Measurements from ENCODE around the gene DHX32. TPM values are rescaled to one million over a fixed set of nuclear protein-coding genes. Genes with fewer than 3 reads are reported as not detected.
"Not testable (repeated sequence)": the region's sequence is repeated elsewhere in the genome, so short reads cannot be mapped to it uniquely, and the experiment has no call there.

DHX32 gene
- polyA plus RNA-seq, 1 donor (not counting 4 experiments of a cell fraction or from before 2014, with no cell fraction given) = 48.3 TPM

DNA sequence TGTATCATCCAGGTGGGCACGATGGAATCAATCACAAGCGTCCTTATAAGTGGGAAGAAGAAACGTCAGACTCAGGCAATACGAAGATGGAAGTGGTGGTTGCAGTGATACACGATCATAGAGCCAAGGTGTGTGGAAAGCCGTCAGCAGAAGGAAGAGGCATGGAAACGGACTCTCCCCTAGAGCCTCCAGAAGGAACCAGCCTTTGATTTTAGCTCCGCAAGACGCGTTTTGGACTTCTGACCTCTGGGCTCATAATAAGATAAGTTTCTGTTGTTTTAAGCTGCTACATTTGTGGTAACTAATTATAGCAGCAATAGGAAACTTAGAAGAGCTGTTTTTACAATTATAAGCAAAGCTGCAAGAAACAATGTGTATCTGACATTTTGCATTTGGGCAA lies 30.1 kb upstream of the DHX32 start:
- Histone ChIP-seq H3K79me2 (ENCODE audit: control insufficient read depth, insufficient read depth, low read length) (no peaks in the 10 kb centered on the region), H3K9ac (ENCODE audit: control insufficient read depth, extremely low read depth, insufficient read depth, low read length) (no peak overlapping the region)

DNA sequence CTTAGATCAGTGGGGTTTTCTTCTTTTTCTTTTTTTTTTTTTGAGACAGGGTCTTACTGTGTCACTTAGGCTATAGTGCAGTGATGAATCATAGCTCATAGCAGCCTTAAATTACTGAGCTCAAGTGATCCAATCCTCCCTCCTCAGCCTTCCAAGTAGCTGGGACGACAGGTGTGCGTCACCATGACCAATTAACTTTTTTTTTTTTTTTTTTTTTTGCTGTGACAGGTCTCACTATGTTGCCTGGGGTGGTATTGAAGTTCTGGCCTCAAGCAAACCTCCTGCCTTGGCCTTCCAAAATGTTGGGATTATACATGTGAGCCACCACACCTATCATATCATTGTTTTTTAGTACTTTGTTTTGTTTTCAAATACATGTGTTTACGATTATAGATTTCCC lies 28.4 kb upstream of the DHX32 start:
- H3K9me1 ChIP-seq (ENCODE audit: control insufficient read depth, extremely low read depth, insufficient read depth, low read length); H3K4me2 ChIP-seq (ENCODE audit: control insufficient read depth, extremely low read depth, insufficient read depth, low read depth, low read length); H2AFZ ChIP-seq (ENCODE audit: control insufficient read depth, low read length); H3K9me3 ChIP-seq (ENCODE audit: control insufficient read depth, low read depth, low read length); H3K27ac ChIP-seq (ENCODE audit: control insufficient read depth, insufficient read depth, low read length); H3K4me1 ChIP-seq (ENCODE audit: control insufficient read depth, extremely low read depth, insufficient read depth, low read length); H3K79me2 ChIP-seq (ENCODE audit: control insufficient read depth, insufficient read depth, low read length); H3K36me3 ChIP-seq (ENCODE audit: control insufficient read depth in 2 of 2, extremely low read depth in 1 of 2, insufficient read depth in 2 of 2, low read length in 2 of 2); H3K27me3 ChIP-seq (ENCODE audit: control insufficient read depth, extremely low read depth, insufficient read depth, low read length); dilution Hi-C loops (cut with MboI; ENCODE audit: extremely low pct_ligation_motif_present, low sequenced_read_pairs); H4K20me1 ChIP-seq (ENCODE audit: control insufficient read depth, extremely low read depth, insufficient read depth, low read length); FAIRE-seq; DNase-seq (ENCODE audit: low read depth, low spot score); H3K4me3 ChIP-seq (ENCODE audit: control insufficient read depth in 2 of 3, extremely low read depth in 1 of 3, insufficient read depth in 2 of 3, low read depth in 1 of 3, low read length in 3 of 3); H3K9ac ChIP-seq (ENCODE audit: control insufficient read depth, extremely low read depth, insufficient read depth, low read length): not testable (repeated sequence)

More for the DNA sequence above, 30.1 kb upstream of the DHX32 start:
- Histone ChIP-seq H2AFZ (ENCODE audit: control insufficient read depth, low read length) (no peak overlapping the region), H3K9me1 (ENCODE audit: control insufficient read depth, extremely low read depth, insufficient read depth, low read length) (no peaks in the 10 kb centered on the region), H4K20me1 (ENCODE audit: control insufficient read depth, extremely low read depth, insufficient read depth, low read length) (no peaks in the 10 kb centered on the region), H3K4me1 (ENCODE audit: control insufficient read depth, extremely low read depth, insufficient read depth, low read length) (no peaks in the 10 kb centered on the region), H3K27me3 (ENCODE audit: control insufficient read depth, extremely low read depth, insufficient read depth, low read length) (no peaks in the 10 kb centered on the region), H3K36me3 (ENCODE audit: control insufficient read depth in 2 of 2, extremely low read depth in 1 of 2, insufficient read depth in 2 of 2, low read length in 2 of 2) (no peaks in the 10 kb centered on the region), H3K4me2 (ENCODE audit: control insufficient read depth, extremely low read depth, insufficient read depth, low read depth, low read length) (no peak overlapping the region), H3K4me3 (ENCODE audit: control insufficient read depth in 2 of 3, extremely low read depth in 1 of 3, insufficient read depth in 2 of 3, low read depth in 1 of 3, low read length in 3 of 3) (no peak overlapping the region), H3K9me3 (ENCODE audit: control insufficient read depth, low read depth, low read length) (no peaks in the 10 kb centered on the region), H3K27ac (ENCODE audit: control insufficient read depth, insufficient read depth, low read length) (no peak overlapping the region)
- FAIRE-seq (no peak), DNase-seq (ENCODE audit: low read depth, low spot score) (no peak)
- dilution Hi-C loops (cut with MboI; ENCODE audit: extremely low pct_ligation_motif_present, low sequenced_read_pairs) = no loop called here
- TF ChIP-seq, protein P1, sequence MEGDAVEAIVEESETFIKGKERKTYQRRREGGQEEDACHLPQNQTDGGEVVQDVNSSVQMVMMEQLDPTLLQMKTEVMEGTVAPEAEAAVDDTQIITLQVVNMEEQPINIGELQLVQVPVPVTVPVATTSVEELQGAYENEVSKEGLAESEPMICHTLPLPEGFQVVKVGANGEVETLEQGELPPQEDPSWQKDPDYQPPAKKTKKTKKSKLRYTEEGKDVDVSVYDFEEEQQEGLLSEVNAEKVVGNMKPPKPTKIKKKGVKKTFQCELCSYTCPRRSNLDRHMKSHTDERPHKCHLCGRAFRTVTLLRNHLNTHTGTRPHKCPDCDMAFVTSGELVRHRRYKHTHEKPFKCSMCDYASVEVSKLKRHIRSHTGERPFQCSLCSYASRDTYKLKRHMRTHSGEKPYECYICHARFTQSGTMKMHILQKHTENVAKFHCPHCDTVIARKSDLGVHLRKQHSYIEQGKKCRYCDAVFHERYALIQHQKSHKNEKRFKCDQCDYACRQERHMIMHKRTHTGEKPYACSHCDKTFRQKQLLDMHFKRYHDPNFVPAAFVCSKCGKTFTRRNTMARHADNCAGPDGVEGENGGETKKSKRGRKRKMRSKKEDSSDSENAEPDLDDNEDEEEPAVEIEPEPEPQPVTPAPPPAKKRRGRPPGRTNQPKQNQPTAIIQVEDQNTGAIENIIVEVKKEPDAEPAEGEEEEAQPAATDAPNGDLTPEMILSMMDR (optimal IDR thresholded peaks at IDR 0.05 in 1 of 3, IDR thresholded peaks at IDR 0.05 in 1 of 3, conservative IDR thresholded peaks at IDR 0.05 in 1 of 3; ENCODE audit: extremely low read depth in 1 of 3, insufficient read depth in 2 of 3, low read length in 3 of 3) = no peak
- TF ChIP-seq EZH2 (IDR thresholded peaks at IDR 0.05; ENCODE audit: low read length) = no peak

DNA sequence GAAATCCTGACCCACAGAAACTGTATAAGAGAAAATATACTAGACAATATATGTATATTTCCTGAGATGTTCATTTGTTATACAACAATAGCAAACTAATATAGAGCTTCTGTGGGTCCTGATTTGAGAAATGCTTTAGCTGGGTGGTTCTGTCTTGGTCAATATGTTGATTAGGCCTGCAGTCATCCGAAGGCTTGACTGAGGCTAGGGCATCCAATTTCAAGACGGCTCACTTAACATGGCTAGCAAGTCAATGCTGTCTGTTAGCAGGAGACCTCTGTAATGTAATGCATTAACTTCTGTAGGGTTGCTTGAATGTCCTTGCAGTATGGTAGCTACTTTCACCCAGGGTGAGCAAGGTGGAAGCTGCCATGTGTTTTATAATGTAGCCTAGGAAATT lies 27.7 kb upstream of the DHX32 start:
- H3K4me3 ChIP-seq (ENCODE audit: control insufficient read depth in 2 of 3, extremely low read depth in 1 of 3, insufficient read depth in 2 of 3, low read depth in 1 of 3, low read length in 3 of 3); H3K27ac ChIP-seq (ENCODE audit: control insufficient read depth, insufficient read depth, low read length); H4K20me1 ChIP-seq (ENCODE audit: control insufficient read depth, extremely low read depth, insufficient read depth, low read length); dilution Hi-C loops (cut with MboI; ENCODE audit: extremely low pct_ligation_motif_present, low sequenced_read_pairs); H3K36me3 ChIP-seq (ENCODE audit: control insufficient read depth in 2 of 2, extremely low read depth in 1 of 2, insufficient read depth in 2 of 2, low read length in 2 of 2); H3K4me2 ChIP-seq (ENCODE audit: control insufficient read depth, extremely low read depth, insufficient read depth, low read depth, low read length); H3K9me3 ChIP-seq (ENCODE audit: control insufficient read depth, low read depth, low read length); H2AFZ ChIP-seq (ENCODE audit: control insufficient read depth, low read length); H3K9ac ChIP-seq (ENCODE audit: control insufficient read depth, extremely low read depth, insufficient read depth, low read length); H3K4me1 ChIP-seq (ENCODE audit: control insufficient read depth, extremely low read depth, insufficient read depth, low read length); DNase-seq (ENCODE audit: low read depth, low spot score); H3K9me1 ChIP-seq (ENCODE audit: control insufficient read depth, extremely low read depth, insufficient read depth, low read length); FAIRE-seq; H3K27me3 ChIP-seq (ENCODE audit: control insufficient read depth, extremely low read depth, insufficient read depth, low read length); H3K79me2 ChIP-seq (ENCODE audit: control insufficient read depth, insufficient read depth, low read length): not testable (repeated sequence)

DNA sequence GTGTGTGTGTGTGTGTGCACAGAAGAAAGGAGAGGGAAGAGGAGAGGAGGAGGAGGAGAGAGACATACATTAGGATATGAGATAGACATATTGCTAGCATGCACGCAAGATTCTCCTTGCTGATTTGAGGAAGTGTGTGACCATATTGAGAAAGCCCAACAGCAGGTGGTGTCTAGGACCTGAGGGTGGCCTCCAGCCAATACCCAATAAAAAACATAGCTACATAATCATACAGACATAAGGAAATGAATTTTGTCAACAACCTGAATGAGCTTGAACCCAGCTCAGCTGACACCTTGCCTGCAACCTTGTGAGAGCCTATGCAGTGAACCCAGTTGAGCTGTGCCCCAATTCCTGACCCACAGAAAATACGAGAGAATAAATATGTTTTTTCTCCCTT lies 26.5 kb upstream of the DHX32 start:
- H3K36me3 ChIP-seq (ENCODE audit: control insufficient read depth in 2 of 2, extremely low read depth in 1 of 2, insufficient read depth in 2 of 2, low read length in 2 of 2); FAIRE-seq; H3K4me2 ChIP-seq (ENCODE audit: control insufficient read depth, extremely low read depth, insufficient read depth, low read depth, low read length); H4K20me1 ChIP-seq (ENCODE audit: control insufficient read depth, extremely low read depth, insufficient read depth, low read length); H3K9ac ChIP-seq (ENCODE audit: control insufficient read depth, extremely low read depth, insufficient read depth, low read length); H2AFZ ChIP-seq (ENCODE audit: control insufficient read depth, low read length); H3K27ac ChIP-seq (ENCODE audit: control insufficient read depth, insufficient read depth, low read length); H3K4me3 ChIP-seq (ENCODE audit: control insufficient read depth in 2 of 3, extremely low read depth in 1 of 3, insufficient read depth in 2 of 3, low read depth in 1 of 3, low read length in 3 of 3); H3K9me3 ChIP-seq (ENCODE audit: control insufficient read depth, low read depth, low read length); H3K4me1 ChIP-seq (ENCODE audit: control insufficient read depth, extremely low read depth, insufficient read depth, low read length); H3K27me3 ChIP-seq (ENCODE audit: control insufficient read depth, extremely low read depth, insufficient read depth, low read length); dilution Hi-C loops (cut with MboI; ENCODE audit: extremely low pct_ligation_motif_present, low sequenced_read_pairs); H3K79me2 ChIP-seq (ENCODE audit: control insufficient read depth, insufficient read depth, low read length); H3K9me1 ChIP-seq (ENCODE audit: control insufficient read depth, extremely low read depth, insufficient read depth, low read length); DNase-seq (ENCODE audit: low read depth, low spot score): not testable (repeated sequence)
